RWPE1 (cell line): ENCODE measurements around the gene LPAR3.

Experiments used
- CTCF ChIA-PET: fragments of 350-600 bp; sonication (Branson Sonifier 250); formaldehyde crosslinking; extraction: SDS; loops from one replicate; lab custom pipeline; 2021; lab: Yijun Ruan, JAX
- POLR2A ChIA-PET: fragments of 400-600 bp; formaldehyde crosslinking; extraction: SDS; loops from one replicate; lab custom pipeline; 2020; ENCODE audit warnings: antibody characterized with exemption; ENCODE audit not compliant: low non-redundant PET; lab: Yijun Ruan, JAX
- DNase-seq: peaks from one replicate; pipeline ENCODE4 v3.0.0; 2012; ENCODE audit warnings: low spot score
- H3K27ac ChIP-seq: fragments of 450-650 bp; 2 replicates; pipeline ENCODE4 v1.5.1; 2017
- CTCF ChIP-seq: fragments of 450-650 bp; conservative IDR thresholded peaks from 2 replicates; pipeline ENCODE4 v1.5.1; 2017; ENCODE audit warnings: low read depth, mild to moderate bottlenecking

LPAR3 gene

GRCh38 chr1:84795966-84796600, 96.9 kb downstream of the LPAR3 start:
- TF ChIP-seq CTCF, result no peak
- H3K27ac ChIP-seq, result no peak overlapping the region
- POLR2A ChIA-PET, result no interaction called here
- DNase-seq, result no peak
- CTCF ChIA-PET, result interaction anchor here (0.6 to 1.2 kb wide), 3 partner anchors 10 to 24 kb away, joined by 3 read pairs; no protein-coding TSS in a partner anchor

GRCh38 chr1:84795213-84795612, 97.8 kb downstream of the LPAR3 start:
- H3K27ac ChIP-seq, result no peak overlapping the region
- ChIA-PET POLR2A (no interaction called here), CTCF (interaction anchor here (1.2 kb wide), 1 partner anchor 23 kb away, joined by 3 read pairs; no protein-coding TSS in a partner anchor)
- no peak for TF ChIP-seq CTCF
- no peak for DNase-seq

GRCh38 chr1:84792421-84792820, 100.6 kb downstream of the LPAR3 start:
- ChIA-PET POLR2A (no interaction called here), CTCF (no interaction called here)

GRCh38 chr1:84789014-84789413, 104.0 kb downstream of the LPAR3 start:
- POLR2A ChIA-PET, result no interaction called here
- CTCF ChIA-PET, result interaction anchor here (1.8 kb wide), 1 partner anchor 17 kb away, joined by 4 read pairs; no protein-coding TSS in a partner anchor

More at GRCh38 chr1:84792421-84792820, 100.6 kb downstream of the LPAR3 start:
- no peak overlapping the region for H3K27ac ChIP-seq
- no peak for DNase-seq
- TF ChIP-seq CTCF, result no peak

GRCh38 chr1:84785271-84786036, 107.6 kb downstream of the LPAR3 start:
- CTCF ChIA-PET, result interaction anchor here (0.6 to 1.3 kb wide), 3 partner anchors 13 to 883 kb away, joined by 3 to 6 read pairs (median 6); no protein-coding TSS in a partner anchor

More at GRCh38 chr1:84789014-84789413, 104.0 kb downstream of the LPAR3 start:
- H3K27ac ChIP-seq, result no peak overlapping the region
- DNase-seq, result no peak
- no peak for TF ChIP-seq CTCF

More at GRCh38 chr1:84785271-84786036, 107.6 kb downstream of the LPAR3 start:
- no peak overlapping the region for H3K27ac ChIP-seq
- POLR2A ChIA-PET, result no interaction called here
- DNase-seq, result no peak
- no peak for TF ChIP-seq CTCF
